HG03108 (cell line): ENCODE results near the gene LDHAL6A.

Experiments used
- ATAC-seq: cut with Tn5 transposase; IDR thresholded peaks from one replicate; pipeline ENCODE4 v1.9.1; 2021; ENCODE audit warnings: moderate library complexity; ENCODE audit not compliant: unreplicated experiment

The LDHAL6A gene

DNA sequence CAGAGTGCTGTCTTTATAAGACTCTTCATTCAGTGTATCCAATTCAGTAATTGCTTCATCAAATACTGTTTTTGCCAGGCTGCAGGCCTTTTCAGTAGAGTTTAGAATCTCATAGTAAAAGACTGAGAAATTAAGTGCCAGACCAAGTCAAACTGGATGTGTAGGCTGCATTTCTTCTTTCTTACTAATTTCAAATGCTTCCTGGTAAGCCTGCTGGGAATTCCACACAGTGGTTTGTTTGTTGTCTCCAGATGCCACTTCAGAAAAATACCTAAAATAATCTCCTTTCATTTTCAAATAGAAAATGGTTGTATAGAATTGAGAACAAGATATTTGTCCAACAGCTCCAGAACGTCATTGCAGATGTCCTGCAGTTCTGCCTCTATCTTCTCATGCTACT lies 34.7 kb downstream of the LDHAL6A start:
- no peak for ATAC-seq

- no peak for ATAC-seq
Observed at GRCh38 chr11:18490736-18491485, 35.3 kb downstream of the LDHAL6A start.

- ATAC-seq, result no peak
Observed at GRCh38 chr11:18491924-18492323, 36.3 kb downstream of the LDHAL6A start.

DNA sequence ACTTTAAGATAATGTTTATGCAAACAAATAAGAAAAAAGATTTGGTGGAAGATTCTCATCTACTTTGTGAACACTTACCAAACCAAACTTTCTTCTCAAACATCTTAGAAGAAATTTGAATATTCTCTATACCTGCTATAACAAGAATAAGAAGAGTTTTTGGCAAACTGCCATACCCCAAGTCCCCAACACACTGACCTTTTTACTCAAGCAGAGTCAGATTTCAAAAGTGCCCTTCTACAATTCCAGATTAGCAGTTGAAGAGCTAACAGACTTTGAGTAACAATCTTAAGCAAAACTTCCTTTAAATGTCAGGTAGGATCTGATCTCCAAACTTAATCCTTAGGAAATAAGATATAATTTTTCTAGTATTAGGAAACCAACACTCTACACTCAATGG lies 37.2 kb downstream of the LDHAL6A start:
- ATAC-seq, result no peak

DNA sequence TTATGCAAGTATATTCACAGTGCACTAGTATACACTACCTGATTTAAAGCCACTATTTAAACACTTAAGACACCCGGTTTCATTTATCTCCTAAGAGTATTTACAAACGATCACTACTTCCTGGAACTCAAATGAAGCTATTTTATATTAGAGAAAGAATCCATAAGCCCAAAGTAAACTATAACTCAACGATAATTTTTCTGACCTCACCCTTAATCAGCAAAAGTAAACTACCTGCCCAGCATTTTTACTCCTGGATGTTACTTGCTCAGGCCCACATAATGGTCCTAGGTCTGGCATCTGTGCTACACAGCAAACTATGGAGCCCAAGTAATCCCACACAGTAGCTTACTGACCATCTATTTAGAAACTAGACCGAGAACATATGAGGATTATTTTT lies 37.7 kb downstream of the LDHAL6A start:
- no peak for ATAC-seq

DNA sequence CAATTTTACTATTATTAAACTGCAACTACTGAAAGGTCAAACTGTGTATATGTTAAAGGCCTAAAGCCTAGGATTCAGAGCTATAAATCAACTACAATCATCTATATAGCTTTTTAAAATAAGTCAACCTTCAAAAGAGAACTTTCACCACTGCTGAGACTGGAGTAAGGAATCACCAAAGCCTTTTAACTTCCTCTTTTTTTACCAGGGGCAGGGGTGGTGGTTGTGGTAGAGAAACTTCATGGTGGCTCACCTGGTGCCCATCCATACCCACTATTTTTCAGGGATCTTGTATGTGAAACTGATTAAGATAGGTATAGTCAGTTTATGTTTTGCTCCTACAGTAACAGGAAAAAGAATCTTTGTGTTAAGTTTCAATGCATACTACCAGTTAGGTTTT lies 39.6 kb downstream of the LDHAL6A start:
- ATAC-seq, result no peak

- ATAC-seq, result no peak
Observed at GRCh38 chr11:18495703-18496102, 40.0 kb downstream of the LDHAL6A start.

DNA sequence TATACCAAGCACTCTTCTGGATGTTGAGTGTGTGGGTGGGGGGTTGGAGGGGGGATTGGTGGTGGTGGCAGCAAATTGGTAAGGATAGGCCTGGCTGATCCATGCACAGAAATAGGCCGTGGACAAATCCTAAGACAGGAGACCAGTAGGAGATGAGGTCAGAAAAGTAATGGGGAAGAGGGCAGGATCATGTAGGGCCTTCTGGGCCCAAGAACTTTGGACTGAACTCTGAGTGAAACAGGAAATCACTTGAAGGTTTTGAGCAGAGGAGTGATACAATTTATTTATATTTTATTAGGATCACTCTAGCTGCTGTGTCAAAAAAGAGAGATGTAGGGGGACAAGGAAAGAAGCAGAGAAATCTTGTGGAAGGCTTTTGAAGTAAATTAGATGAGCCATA lies 42.4 kb downstream of the LDHAL6A start:
- ATAC-seq, result no peak

DNA sequence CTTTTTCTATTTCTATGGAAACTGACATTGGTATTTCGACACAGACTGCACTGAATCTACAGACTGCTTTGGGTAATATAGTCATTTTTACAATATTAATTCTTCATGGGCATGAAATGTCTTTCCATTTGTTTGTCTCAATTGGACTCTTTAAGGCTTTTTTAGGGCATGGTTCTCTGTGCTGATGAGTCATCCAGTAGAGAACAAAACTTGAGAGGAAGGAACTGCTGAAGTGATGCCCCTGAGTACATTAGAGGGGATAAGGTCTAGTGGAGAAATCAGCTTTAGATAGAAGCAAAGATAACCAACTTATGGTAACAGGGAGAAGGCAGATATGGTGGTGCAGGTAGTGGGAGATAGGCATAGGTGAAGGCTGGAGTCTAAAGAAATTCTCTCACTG lies 46.0 kb downstream of the LDHAL6A start:
- ATAC-seq, result no peak

DNA sequence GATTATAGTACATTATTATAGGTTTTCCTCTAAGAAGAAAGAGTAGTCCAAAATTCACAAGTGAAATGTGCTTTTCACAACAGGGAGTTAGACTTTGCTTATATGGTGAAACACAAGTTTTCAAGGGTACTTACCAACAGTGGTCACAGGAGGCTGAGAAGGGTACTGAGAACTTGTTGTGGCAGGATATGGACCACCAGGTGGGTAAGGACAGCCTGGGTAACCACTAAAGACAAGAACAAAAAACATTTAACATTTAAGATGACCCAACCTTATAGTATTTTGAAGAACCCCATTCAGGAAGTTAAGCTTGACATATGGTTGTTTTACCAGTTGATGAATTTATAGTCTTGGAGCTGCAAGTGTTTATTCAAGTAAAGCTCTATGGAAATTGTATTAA lies 46.7 kb downstream of the LDHAL6A start:
- no peak for ATAC-seq

- ATAC-seq, result no peak
Observed at GRCh38 chr11:18521122-18521521, 65.5 kb downstream of the LDHAL6A start.

DNA sequence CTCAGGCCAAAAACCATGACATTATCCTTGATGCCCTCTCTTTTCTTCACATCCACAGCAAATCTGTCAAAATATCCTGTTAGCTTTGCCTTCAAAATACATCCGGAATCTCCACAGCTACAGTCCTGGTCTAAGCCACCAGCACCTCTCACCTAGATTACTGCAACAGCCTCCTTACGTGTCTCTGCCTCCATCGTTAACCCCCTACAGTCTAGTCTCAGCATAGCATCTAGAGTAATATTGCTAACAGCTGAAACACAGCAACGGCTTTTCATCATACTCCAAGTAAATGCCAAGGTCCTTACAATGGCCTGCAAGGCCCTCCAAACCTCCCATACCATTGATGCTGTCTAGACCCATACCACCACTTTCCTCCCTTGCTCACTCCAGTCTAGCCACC lies 66.7 kb downstream of the LDHAL6A start:
- ATAC-seq, result no peak

GRCh38 chr11:18523084-18523483 lies 67.4 kb downstream of the LDHAL6A start:
- ATAC-seq, result no peak

- ATAC-seq, result no peak
Observed at GRCh38 chr11:18524248-18524647, 68.6 kb downstream of the LDHAL6A start.

DNA sequence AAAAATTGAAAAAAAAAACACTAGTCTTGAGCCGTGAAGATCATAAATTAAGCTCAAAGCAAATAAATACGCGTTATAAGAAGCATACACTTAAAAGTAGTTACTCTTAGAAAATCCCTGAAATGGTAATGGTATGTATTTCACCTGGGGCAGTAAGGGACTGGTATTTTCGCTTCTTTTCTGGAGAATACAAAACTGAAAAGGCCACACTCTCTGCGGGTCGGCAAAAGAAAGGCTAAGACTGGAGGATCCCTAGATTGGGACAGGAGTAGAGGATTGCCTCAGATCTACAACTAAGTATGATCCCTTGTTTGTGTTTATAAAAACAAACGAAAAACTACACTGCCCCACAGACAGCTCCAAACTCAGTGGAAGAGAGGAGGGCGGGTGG lies 70.5 kb downstream of the LDHAL6A start:
- no peak for ATAC-seq

GRCh38 chr11:18526521-18527296 lies 71.1 kb downstream of the LDHAL6A start, which contains the start of gene TSG101:
TSS of gene TSG101 (minus strand) at chr11:18526942. CDS start at chr11:18526816, 126 bp downstream.
- ATAC-seq, result peak; percentile 94

- ATAC-seq, result no peak
Observed at GRCh38 chr11:18527512-18527911, 71.9 kb downstream of the LDHAL6A start.
